Stimulated activated effector memory CD8-positive, alpha-beta T cell treated with anti-CD3 and anti-CD28 coated beads, Interleukin-12 subunit alpha, Interleukin-12 subunit beta, amount 100 ng/mL, for 72 hours (primary cell): ENCODE results near the gene PCTP.

Experiments
- ATAC-seq: fragments of 150-1000 bp; cut with Tn5 transposase; 2 replicates; pipeline ENCODE4 v1.10.0; 2021
- DNase-seq, 2 donors: peaks; one replicate each; pipeline ENCODE4 v3.0.0; 2021 to 2022; ENCODE audit warnings: low spot score in 2 of 2
- H3K27ac Mint-ChIP-seq: one replicate; pipeline ENCODE4 v1.8.0; 2022; ENCODE audit warnings: mild to moderate bottlenecking, mixed read lengths
- H3K36me3 Mint-ChIP-seq: one replicate; pipeline ENCODE4 v1.8.0; 2022; ENCODE audit warnings: mild to moderate bottlenecking, mixed read lengths
- H3K4me1 Mint-ChIP-seq: one replicate; pipeline ENCODE4 v1.8.0; 2022; ENCODE audit warnings: mixed read lengths
- H3K4me3 Mint-ChIP-seq: one replicate; pipeline ENCODE4 v1.8.0; 2022; ENCODE audit warnings: mild to moderate bottlenecking, mixed read lengths
- H3K9me3 Mint-ChIP-seq: one replicate; pipeline ENCODE4 v1.8.0; 2022; ENCODE audit warnings: mixed read lengths

Gene PCTP

GRCh38 chr17:55740511-55741355, 10.1 kb upstream of the PCTP start:
- H3K27ac Mint-ChIP-seq: no peak overlapping the region
- no peaks in the 10 kb centered on the region for H3K36me3 Mint-ChIP-seq
- no peak for ATAC-seq
- no peak overlapping the region for H3K4me3 Mint-ChIP-seq
- no peak for DNase-seq
- H3K4me1 Mint-ChIP-seq: no peaks in the 10 kb centered on the region
- no peaks in the 10 kb centered on the region for H3K9me3 Mint-ChIP-seq

DNA sequence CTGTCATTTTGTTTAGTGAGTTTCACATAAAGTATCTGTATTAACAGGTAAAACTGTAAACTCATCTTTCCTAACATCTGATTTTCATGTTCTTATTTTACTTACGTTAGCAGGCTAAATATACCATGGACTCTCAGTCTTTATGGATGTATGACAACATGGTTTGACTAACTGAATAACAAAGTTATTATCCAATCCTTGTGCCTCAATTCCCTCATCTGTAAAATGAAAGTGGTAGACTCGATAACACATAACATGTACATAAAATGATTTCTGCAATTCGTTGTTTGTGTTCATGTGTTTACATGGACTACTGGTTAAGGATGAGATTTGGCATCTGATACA, 9.5 kb upstream of the PCTP start:
- Mint-ChIP-seq H3K4me3 (no peak overlapping the region), H3K27ac (no peak overlapping the region), H3K9me3 (no peaks in the 10 kb centered on the region), H3K36me3 (no peaks in the 10 kb centered on the region), H3K4me1 (no peaks in the 10 kb centered on the region)
- DNase-seq (no peak), ATAC-seq (no peak)

DNA sequence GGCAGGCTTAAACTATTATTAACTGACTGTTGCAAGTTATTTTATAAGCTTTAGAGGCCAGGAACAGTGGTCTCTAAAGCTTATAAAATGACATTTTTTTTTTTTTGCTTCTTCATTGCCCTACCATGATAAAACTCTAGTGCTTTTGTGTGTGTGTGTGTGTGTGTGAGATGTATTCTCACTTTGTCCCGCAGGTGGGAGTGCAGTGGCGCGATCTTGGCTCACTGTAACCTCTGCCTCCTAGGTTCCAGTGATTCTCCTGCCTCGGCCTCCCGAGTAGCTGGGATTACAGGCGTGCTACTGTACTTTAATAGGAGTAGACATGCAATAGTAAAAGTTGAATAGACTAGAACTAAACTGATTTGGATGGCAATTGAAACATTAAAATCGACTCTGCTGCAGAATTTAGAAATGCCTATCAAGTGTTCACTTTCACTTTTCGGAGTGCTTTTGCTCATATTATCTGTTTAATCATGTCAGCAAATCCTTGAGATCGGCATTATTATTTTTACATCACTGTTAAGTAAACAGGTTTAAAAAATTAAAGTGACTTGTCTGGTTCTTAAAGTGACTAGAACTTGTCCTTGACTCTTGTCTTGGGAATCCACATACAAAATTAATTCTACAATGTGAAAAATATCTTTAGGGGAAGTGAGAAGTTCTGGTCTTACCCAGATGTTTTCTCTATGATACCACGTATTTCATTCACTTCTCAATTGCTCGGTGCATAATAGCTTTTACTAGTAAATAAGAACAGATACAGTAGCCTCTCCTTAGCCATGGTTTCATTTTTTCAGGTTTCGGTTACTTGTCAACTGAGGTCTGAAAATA, 8.4 kb upstream of the PCTP start:
- Mint-ChIP-seq H3K36me3 (no peaks in the 10 kb centered on the region), H3K27ac (no peak overlapping the region), H3K9me3 (no peaks in the 10 kb centered on the region), H3K4me1 (no peaks in the 10 kb centered on the region), H3K4me3 (no peak overlapping the region)
- ATAC-seq (no peak), DNase-seq (no peak)

DNA sequence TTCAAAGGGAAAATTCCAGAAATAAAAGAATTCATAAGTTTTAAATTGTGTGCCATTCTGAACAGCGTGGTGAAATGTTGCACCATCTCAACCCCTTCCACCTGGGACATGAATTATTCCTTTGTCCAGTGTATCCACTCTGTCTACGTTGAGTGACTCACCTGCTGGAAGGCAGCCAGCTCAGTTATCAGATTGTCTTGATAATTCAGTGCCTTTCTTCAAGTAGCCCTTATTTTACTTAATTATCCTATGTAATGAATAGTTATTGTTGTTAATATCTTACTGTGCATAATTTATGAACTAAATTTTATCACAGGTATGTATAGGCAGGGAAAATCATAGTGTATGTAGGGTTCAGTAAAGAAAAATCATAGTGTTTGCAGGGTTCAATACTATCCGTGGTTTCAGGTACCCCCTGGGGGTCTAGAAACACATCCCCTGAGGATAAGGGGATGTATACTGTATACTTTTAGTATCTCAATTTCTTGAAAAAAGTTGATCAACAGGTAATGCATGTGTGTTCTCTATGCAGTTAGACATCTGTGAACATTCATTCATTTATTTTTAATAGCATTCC, 7.7 kb upstream of the PCTP start:
- no peak for DNase-seq
- Mint-ChIP-seq H3K9me3 (no peaks in the 10 kb centered on the region), H3K4me3 (no peak overlapping the region), H3K4me1 (no peaks in the 10 kb centered on the region), H3K27ac (no peak overlapping the region), H3K36me3 (no peaks in the 10 kb centered on the region)
- ATAC-seq: no peak

DNA sequence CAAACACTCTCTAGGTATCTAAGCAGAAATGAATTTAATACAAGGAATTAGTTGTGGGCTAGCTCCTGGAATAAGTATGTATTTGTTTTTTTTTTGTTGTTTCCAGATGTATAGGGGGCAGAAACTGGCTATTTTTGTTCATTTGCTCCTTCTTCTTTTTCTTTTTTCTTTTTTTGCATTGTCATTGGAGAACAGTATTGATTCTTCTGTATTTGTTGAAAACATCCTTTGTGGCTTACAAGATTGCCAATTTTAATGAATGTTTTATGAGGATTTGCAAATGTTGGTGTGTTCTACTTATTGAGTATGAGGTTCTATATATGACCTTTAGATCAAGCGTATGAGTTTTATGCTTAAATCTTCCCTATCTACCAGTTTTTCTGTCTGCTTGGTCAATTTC, 5.6 kb upstream of the PCTP start:
- H3K27ac Mint-ChIP-seq: no peak overlapping the region
- DNase-seq (no peak), ATAC-seq (no peak)
- H3K4me3 Mint-ChIP-seq: no peak overlapping the region
- H3K9me3 Mint-ChIP-seq: no peaks in the 10 kb centered on the region
- H3K36me3 Mint-ChIP-seq: no peaks in the 10 kb centered on the region
- no peaks in the 10 kb centered on the region for H3K4me1 Mint-ChIP-seq

- DNase-seq: no peak
Observed at GRCh38 chr17:55746466-55746865, 4.4 kb upstream of the PCTP start.

DNA sequence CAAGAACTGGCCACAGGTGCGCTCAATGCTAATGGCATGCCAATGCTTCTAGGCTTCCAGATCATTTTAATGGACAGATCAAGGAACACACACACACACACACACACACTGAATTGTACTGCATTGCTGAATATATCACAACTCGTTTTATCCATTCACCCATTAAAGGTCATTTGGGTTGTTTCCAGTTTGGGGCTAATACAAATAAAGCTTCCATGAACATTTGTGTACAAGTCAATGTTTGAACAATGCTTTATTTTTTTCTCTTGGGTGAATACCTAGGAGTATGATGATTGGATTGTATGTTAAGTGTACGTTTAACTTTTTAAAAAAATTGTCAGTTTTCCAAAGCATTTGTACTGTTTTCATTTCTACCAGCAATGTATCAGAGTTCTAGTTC, 3.6 kb upstream of the PCTP start:
- Mint-ChIP-seq H3K4me3 (no peak overlapping the region), H3K9me3 (no peaks in the 10 kb centered on the region), H3K36me3 (no peaks in the 10 kb centered on the region), H3K4me1 (peaks cover 14% of the 10 kb centered on the region), H3K27ac (no peak overlapping the region)
- no peak for ATAC-seq
- no peak for DNase-seq

More at GRCh38 chr17:55746466-55746865, 4.4 kb upstream of the PCTP start:
- no peaks in the 10 kb centered on the region for H3K9me3 Mint-ChIP-seq
- no peak for ATAC-seq
- H3K36me3 Mint-ChIP-seq: no peaks in the 10 kb centered on the region
- H3K27ac Mint-ChIP-seq: no peak overlapping the region
- no peak overlapping the region for H3K4me3 Mint-ChIP-seq
- H3K4me1 Mint-ChIP-seq: peaks cover 10% of the 10 kb centered on the region

DNA sequence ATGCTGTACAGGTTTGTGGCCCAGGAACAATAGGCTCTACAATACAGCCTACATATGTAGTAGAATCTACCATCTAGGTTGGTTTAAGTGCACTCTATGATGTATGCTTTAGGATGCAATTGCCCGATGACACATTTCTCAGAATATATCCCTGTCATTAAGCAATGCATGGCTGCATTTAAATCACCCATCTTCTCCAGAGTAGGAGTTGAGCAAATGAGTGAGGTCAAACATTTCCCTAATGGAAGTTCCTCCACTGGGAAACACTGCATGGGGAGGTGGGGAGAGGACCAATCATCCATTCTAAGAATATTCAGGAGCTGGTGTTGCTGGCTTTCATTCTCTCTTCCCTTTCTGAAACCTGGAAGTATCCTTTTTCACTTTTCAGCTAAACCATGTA, 2.0 kb upstream of the PCTP start:
- H3K27ac Mint-ChIP-seq: no peak overlapping the region
- H3K36me3 Mint-ChIP-seq: no peaks in the 10 kb centered on the region
- ATAC-seq (no peak), DNase-seq (no peak)
- no peak overlapping the region for H3K4me3 Mint-ChIP-seq
- H3K9me3 Mint-ChIP-seq: no peaks in the 10 kb centered on the region
- H3K4me1 Mint-ChIP-seq: peaks cover 14% of the 10 kb centered on the region

DNA sequence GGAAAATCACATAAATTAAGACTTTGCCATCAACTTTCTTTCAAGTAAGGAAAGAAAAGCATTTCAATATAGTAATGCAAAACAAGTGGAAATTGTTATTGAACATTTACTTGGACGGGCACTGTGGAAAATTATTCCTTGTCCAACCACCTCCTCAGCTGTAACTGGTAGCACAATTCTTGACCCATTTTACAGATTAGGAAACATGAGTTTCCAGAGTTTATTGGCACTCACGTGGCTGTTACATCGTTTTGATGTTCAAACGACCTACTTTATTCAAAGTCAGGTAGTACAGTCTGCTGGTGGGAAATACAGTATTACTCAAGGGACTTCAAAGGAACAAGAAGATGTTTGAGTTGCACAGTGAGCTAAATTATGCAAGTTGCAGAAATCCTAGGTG, 866 bp upstream of the PCTP start:
- no peaks in the 10 kb centered on the region for H3K9me3 Mint-ChIP-seq
- DNase-seq (no peak), ATAC-seq (no peak)
- H3K27ac Mint-ChIP-seq: no peak overlapping the region
- peaks cover 14% of the 10 kb centered on the region for H3K4me1 Mint-ChIP-seq
- H3K4me3 Mint-ChIP-seq: peak overlapping the region; percentile 72
- no peaks in the 10 kb centered on the region for H3K36me3 Mint-ChIP-seq

- ATAC-seq: no peak
- Mint-ChIP-seq H3K27ac (peak overlapping the region; percentile 45), H3K4me1 (peaks cover 14% of the 10 kb centered on the region), H3K4me3 (peak overlapping the region; percentile 72), H3K9me3 (no peaks in the 10 kb centered on the region), H3K36me3 (no peaks in the 10 kb centered on the region)
- DNase-seq: no peak
Observed at GRCh38 chr17:55751720-55752250, 934 bp downstream of the PCTP start.

- H3K4me1 Mint-ChIP-seq: peaks cover 3% of the 10 kb centered on the region
- no peak overlapping the region for H3K27ac Mint-ChIP-seq
- no peaks in the 10 kb centered on the region for H3K36me3 Mint-ChIP-seq
- H3K9me3 Mint-ChIP-seq: no peaks in the 10 kb centered on the region
- no peak for ATAC-seq
- H3K4me3 Mint-ChIP-seq: no peak overlapping the region
- no peak for DNase-seq
Observed at GRCh38 chr17:55756689-55757088, 5.8 kb downstream of the PCTP start.

DNA sequence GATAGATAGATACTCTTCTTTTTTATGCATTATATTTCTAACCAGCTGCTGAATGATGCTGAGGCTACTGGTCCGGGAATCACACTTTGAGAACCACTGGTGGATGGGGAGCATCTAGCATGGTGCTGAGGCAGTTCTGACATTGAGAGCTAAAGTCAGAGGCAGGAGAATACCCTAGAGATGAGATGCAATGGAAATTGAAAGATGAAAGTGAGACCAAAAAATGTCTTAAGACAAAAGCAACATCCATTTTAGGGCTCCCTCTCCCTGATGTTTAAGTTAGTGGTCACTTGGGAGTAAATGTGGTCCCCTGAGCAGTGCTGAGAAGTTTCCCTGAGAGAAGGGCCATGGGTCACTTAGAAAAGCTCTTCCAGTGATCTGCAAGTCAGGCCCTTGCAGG, 6.8 kb downstream of the PCTP start:
- Mint-ChIP-seq H3K9me3 (no peaks in the 10 kb centered on the region), H3K27ac (no peak overlapping the region), H3K36me3 (no peaks in the 10 kb centered on the region), H3K4me1 (no peaks in the 10 kb centered on the region), H3K4me3 (no peak overlapping the region)
- no peak for ATAC-seq
- no peak for DNase-seq

DNA sequence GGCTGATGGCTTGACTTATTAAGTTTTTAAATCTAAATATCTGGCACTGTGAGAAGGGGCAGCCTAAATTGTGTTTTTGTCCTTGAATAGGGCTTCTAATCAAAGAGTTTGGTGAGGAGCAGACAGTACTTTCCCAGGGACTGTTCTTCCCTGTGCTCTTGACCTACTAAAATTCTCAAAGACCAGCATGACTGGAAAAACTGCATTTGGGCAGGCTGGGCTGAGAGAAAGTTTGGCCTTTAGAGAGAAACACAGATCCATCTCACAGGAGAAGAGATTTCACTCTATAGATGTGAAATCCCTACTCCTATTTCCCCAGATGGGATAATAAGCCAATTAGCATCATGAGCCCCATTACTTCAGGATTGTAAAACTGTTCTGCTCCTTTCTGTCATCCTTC, 7.3 kb downstream of the PCTP start:
- Mint-ChIP-seq H3K4me1 (no peaks in the 10 kb centered on the region), H3K36me3 (no peaks in the 10 kb centered on the region), H3K9me3 (no peaks in the 10 kb centered on the region), H3K27ac (no peak overlapping the region), H3K4me3 (no peak overlapping the region)
- no peak for DNase-seq
- ATAC-seq: no peak

- Mint-ChIP-seq H3K9me3 (no peaks in the 10 kb centered on the region), H3K27ac (no peak overlapping the region), H3K36me3 (no peaks in the 10 kb centered on the region), H3K4me3 (no peak overlapping the region), H3K4me1 (no peaks in the 10 kb centered on the region)
- DNase-seq (no peak), ATAC-seq (no peak)
Observed at GRCh38 chr17:55760643-55761355, 9.9 kb downstream of the PCTP start.
